Measurements from ENCODE around the gene MYBBP1A.

Gene MYBBP1A

DNA sequence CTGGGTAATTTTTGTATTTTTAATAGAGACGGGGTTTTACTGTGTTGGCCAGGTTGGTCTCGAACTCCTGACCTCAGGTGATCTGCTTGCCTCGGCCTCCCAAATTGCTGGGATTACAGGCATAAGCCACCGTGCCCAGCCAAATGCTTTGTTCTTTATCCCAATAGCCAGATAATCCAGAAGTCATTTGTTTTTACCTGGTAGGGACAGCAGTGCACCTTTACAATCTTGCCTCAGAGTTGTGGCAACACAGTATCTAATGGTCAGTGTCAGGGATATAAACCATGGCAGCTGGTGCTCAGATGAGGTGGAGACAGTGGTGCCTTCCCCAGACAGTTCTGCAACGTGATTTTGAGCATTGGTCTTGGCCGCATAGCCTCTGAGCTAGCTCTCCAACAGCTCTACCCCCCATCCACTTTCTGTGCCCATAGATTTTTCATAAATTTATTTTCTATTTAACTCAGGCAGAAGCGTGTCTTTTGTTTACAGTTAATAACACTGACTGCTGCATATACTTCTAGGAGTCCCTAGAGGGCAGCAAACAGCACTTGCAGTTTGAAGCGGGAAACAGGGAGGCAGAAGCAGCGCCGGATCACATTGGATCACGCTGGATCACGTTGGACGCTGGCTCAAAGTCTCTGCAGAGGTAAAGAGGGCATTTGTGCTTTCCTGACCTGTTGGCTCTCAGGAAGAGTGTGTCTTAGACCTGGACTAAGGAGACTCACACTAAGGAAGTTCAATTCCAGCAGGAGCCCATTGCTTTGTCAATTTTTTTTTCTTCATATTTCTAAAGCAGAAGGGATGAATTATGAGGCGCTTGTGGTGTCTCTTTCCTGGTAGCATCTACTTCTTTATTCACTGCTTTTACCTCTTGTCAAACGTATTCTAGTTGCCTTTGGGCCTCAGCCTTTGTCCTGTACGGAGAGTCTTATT, 10.3 kb upstream of the MYBBP1A start:
- peak; percentile 86 for DNase-seq

DNA sequence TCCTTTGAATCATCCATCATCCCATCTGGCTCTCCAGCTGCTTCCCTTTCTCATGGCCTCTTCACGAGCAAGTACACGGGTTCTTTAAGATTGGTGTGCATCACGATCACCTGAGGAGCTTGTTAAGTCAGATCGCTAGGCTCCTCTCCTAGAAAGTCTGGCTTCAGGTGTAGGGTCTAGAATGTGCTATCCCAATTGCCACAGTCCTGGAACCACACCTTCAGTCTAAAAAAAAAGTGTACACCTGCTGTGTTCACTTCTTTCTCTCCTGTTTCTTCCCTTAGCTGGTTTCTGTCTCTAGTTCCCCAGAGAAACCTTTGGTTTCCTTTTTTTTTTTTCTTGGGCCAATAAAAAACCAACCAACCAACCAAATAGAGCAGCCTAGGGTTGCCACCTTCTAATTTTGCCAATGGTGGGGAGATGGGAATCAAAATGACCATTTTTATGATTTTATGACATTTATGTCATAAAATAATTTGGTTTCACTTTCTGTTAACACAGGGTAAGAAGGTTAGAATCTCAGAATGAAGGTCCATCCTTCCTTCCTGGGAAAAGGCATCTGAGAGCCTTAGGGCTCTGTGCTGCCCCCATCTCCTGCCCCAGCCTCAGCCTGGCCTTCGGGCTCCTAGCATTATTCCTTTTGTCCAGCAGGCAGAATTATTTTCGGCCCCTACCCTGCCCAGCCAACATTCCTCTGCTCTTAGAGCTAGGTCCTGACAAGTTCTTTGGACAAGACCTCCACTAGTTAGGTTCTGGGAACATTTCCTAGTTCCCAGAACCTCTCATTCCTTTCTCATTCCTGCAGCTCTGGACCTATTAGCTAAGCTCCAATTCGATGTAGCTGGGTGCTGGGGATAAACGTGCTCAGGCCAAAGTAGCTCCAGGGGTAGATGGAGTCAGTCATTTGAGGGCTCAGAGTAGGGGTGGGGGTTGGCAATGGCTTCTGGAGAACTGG, 7.1 kb upstream of the MYBBP1A start:
- DNase-seq: no peak

DNA sequence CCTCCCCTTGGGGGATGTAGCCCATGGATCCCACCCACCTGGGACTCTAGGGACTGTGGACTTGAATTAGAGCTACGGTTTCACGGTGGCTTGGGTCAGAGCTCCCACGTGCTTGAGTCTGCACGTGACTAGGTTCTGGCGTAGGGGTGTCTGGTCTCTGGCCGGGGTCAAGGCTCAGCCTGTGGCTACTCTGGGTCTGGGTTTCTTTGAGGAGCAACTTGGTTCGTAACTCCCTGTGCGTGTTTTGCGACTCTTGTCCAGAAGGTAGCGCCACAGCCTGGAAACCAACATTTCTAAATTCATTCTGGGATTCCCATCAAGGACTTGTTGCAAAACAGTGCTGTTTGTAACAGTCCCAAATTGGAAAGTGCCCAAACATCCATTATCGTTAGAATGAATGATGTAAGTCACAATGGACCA, 5.7 kb upstream of the MYBBP1A start:
- DNase-seq: no peak

DNA sequence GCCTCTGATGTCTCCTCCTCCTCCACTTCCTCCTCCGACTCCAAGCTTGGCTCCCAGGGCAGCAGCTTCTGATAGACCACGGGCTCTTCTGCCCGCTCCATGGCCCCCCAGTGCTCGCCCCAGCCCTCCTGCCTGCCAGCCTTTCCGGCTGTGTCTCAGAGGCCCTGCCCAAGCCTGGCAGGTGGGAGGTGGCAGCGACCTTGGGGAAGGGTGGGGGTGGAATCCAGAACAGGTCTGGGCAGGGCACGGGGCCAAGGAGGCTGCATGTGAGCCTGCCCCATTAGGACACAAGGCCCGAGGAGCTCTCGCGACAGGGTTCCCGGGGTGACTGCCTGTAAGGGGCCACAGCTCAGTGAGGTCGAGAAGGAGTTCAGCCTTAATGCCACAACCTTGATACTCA, 5.2 kb upstream of the MYBBP1A start, which contains the start of gene GGT6:
GGT6 (minus strand) TSS at position 157 of the 400 bp plus-strand sequence; CDS start at position 101, 56 bp downstream.
- no peak for DNase-seq

DNA sequence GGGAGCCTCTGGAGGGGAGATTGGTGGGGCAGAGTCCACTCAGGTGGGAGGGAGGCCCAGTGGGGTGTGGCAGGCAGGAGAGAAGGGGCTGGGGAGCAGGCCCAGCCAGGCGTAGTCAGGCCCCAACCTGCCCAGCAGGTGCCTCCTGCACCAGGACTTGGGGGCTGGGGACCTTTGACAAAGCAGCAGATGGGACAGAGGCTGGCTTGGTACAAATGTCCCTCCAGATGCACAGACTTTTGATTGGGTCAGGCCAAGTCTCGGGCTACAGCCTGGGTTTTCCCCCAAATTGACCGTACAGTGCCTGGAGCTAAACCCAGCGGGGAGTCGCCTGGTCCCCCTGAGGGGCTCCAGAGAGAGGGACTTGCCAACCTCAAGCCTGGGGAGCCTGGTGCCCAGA, 4.8 kb upstream of the MYBBP1A start:
- no peak for DNase-seq

DNA sequence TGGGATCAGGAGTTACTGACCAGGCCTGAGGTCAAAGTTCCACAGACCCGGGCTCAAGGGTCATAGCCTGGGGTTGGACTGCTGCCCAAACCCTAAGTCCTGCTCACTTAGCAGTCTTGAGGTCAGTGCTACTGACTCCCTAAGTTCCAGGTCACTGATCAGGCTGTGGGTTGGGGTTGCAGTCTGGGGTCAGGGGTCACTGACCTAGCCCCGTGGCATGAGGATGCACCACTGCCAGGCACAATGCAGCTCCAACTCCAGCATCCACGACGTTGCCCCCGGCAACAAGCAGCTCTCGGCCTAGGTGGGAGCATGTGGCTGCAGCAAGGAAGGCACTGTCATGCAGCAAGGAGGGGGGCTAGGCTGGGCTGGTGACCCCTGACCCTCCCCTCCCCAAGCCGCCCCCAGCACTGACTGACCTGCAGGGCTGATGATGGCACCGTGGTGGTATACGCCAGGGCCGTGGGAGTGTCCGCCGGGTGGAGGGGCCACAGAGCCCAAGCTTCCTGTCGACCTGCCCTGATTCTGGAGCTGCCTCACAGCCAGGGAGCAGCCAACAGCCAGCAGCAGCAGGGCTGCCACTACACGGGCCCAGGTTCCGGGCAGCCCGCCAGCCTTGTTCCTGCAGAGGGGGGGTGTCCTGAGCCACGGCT, 4.1 kb upstream of the MYBBP1A start:
- DNase-seq: no peak

DNA sequence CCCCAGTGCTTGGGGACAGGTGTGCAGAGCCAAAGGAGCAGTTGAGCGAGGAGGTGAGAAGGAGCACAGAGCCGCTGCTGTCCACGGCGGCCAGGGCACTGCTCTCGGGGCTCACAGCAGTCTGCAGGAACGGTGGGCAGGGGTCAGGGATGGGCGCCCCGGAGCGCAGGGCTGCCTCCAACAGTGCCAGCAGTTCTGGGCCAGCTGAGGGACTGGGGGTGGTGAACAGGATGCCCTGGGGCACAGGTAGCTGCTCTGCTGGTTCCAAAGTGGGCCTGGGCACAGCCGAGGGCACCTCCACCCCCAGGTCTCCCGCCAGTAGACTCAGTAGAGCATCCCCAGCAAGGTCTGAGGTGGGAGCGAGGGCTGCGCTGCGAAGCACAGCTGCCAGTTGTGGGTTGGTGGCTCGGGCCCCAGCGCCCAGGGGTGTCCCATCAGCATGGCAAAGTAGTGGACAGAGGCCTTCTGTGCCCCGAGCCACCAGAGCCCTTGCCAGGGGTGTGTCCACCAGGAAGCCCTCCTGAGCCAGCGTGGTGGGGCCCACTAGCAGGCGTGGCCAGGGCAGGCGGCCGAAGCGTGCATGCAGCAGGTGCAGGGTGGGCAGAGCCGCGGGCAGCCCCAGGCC, 3.3 kb upstream of the MYBBP1A start:
- no peak for DNase-seq

DNA sequence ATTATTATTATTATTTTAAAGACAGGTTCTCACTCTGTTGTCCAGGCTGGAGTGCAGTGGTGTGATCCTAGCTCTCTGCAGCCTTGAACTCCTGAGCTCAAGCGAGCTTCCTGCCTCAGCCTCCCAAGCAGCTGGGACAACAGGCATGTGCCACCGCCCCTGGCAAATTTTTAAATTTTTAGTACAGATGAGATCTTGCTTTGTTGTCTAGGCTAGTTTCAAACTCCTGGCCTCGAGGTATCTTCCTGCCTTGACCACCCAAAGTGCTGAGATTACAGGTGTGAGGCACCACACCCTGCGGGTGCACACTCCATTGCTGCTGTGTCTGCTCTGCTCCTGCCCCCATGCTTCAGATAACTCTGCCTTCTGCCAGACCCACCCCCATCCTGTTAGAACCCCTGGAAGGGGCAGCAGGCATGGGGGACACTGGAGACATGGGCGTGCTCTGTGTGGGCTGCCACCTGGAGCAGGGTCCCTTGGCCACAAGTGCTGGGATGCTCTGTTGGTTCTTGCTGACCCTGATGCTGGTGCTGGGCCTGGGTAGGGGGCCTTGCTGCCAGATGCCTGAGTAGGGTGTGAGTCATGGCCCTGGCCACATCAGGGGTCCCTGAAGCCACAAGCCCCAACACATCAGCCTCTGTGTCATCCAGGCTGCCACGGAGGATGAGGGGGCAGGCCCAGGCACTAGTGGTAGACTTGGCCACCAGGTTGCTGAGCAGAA, 2.6 kb upstream of the MYBBP1A start:
- DNase-seq: no peak

DNA sequence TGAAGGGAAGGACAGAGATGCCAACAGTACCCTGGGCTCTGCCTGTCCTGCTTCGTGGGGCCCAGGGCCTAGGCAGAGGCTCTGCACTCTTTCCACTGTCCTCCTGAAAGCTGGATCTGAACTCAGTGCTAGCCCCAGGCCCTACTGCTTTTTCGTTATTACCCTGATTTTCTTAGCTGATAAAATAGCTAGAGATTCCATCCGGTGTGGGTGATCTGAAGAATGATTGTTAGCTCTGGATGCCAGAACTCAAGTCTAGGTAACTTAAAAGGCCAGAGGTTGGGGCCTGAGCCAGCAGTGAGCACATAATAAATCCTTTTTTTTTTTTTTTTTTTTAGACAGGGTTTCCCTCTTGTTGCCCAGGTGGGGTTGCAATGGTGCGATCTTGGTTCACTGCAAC, 1.8 kb upstream of the MYBBP1A start:
- DNase-seq: no peak

DNA sequence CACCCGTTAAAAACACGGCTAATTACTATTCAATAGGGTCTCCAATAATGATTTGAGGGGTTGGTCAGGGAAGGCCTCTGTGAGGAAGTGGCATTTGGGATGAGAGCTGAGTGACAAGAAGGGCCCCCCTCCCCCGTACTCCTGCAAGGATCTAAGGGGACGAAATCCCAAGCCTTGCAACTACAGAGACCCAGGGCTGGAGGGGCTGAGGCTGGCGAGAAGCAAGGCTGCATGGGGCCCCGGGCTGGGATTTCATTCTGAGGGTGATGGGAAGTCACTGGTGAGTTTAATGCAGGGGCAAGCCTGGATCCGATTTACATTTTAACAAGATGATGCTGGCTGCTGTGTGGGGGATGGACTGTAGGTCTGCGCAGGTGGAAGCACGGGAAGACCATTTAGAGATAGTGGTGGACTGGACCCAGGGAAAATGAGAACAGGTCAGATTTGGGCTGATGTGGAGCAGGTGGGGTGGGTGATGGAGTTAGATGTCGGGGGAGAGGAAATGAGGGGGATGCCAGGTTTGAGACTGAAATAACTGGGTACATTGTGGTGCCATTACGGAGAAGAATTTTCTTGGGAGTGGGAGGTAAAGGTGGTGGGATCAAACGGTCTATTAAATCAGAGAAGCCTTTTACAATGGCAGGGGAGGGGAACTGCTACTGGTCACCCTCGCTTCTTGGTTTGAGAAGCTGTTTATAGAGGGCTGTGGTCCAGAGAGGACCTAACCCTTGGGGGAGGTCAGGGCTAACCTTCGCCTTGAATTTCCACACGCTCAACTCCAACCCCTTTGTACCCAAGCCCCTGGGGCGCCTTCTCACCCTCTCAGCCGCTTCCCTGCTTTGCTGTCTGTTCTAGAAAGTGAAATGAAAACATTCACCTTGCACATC, 932 bp upstream of the MYBBP1A start:
- no peak for DNase-seq

DNA sequence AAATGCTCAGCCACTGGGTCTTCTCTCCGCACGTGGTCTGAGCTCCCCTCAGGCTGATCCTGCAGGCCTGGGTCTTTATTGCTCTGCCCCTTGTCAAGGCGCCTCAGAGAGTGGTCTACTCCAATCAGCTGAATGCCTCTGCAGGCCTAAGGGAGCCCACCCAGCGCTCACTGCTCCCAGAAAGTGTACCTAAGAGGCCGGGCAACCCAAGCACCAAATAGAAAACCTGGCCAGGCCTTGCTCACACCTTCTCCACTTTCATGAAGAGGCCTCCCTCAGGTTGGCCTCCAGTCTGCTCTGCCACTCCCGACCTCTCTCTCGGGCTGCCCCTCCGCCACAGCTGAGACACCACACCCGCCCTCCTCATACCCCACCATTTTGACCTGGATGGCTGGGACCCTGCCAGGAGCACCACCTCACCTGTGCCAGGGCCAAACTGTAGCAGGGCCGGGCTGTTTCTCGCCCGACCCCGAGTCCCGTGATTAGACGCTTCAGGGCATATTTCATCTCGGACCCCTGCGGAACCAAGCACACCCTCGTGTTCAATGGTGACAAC, 665 bp downstream of the MYBBP1A start:
- DNase-seq: no peak

DNA sequence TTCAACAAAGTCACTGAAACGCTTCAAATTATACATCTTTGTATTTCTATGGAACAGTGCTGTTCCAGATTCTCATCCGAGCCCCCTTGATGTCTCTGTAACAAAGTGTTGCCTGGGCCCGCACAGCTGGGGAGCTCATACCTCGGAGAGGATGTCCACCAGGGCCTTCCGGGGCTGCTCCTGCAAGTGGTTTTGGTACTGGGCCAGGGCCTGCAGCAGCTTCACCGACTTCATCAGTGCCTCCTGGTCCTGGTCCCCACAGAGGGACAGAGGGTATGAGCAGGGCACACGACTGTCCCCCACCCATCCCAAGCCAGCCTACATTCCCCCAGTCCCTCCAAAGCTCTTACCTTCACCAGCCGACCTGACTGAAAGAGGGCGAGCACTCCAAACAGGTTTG, 1.5 kb downstream of the MYBBP1A start:
- no peak for DNase-seq

DNA sequence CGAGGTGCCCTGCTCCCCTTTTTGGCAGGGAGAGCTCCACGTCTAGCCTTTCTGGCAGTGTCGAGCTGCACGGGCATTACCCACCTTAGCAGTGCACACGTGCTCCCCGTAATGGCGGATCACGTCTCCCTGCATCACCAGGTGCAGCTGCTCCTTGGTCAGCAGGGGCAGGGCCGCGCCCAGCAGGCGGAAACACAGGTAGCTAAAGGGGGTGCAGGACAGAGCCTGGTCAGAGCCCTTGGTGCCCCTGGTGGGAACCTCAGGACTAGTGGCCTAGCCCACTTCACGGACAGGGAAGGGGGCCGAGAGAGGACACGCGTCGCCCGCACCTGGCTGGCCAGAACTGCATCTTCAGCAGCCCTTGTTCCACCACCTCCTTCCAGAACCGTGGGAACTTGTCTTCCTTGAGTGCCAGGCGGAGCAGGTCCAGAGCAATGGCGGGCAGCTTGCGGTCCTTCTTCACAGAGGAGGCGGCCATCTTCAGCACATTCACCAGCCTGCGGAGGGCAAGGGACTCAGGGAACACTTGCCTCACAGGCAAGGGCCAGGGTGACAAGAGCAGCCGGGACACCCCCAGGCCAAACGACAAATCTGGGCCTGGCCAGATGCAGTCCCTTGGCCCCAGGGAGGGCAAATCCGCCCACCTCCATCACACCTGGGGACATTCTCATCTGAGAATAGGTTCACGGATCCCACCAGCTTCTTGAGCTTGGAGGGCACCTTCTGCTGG, 3.2 kb downstream of the MYBBP1A start:
- no peak for DNase-seq

DNA sequence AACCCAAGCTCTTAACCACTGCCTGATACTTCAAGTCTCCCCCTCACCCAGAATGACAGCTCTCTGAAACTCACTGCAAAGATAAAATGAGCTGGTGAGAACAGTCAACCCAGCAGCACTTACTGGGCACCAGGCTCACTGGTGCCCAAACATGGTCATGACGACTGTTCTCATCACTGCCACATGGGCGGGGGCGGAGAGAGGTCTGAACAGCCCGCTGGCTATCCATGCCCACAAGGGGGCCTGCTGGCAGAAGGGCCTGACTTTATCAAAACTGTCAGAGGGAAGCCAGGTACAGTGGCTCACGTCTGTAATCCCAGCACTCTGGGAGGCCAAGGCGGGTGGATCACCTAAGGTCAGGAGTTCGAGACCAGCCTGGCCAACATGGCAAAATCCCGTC, 4.0 kb downstream of the MYBBP1A start:
- peak; percentile 52 for DNase-seq

DNA sequence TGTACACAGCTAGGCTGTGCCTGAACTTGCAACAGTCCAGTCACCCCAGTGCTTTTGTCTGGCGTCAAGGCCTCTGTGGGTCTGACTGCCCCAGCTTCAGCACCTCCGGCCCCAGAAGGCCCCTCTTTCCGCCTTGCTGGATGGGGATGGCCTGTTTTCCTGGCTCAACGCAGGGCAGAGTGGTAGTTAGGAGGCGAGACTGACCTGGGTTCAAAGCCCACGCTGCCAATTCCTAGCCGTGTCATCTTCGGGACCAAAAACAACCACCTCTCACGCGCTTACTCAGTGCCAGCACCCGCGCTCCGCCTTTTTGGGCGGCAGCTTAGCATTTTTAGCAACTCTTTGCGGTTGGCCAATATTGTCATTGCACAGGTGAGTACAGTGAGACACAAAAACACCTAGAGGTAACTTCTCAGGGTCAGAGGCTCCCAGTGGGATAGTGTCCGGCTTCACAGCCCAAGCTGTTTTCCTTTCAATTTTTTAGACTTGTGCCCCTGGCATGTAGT, 4.6 kb downstream of the MYBBP1A start:
- no peak for DNase-seq

DNA sequence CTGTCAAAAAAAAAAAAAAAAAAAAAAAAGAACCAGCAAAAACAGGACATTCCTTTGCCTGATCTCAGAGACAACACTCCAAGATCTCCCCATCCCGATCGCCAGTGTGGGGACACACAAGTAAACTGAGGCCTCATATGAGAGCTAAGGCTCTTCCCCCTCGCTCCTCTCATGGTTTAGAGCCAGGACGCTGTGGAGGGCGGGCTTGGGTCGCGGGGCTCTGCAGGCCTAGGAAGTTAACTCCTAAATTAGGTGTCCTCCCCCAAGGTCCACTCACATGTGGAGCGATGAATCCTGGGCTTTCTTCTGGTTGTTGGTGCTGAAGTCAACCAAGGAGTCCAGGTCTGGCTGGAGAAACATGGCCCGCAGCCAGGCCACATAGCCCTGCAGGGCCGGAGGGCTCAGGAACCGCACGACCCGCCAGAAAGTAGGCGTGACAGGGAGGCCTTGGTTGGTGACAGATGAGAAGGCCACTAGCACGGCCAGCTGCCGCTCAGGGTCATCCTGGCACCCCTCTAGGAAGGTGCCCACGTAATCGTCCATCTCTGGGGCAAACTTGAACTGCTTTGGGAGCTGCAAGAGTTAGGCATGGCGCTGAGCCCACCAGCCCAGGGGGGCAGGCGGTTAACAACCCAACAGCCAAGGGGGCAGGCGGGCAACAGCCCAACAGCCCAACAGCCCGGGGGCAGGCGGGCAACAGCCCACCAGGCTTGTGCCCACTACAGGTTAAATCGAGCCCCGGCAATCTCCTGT, 5.2 kb downstream of the MYBBP1A start:
- DNase-seq: no peak

DNA sequence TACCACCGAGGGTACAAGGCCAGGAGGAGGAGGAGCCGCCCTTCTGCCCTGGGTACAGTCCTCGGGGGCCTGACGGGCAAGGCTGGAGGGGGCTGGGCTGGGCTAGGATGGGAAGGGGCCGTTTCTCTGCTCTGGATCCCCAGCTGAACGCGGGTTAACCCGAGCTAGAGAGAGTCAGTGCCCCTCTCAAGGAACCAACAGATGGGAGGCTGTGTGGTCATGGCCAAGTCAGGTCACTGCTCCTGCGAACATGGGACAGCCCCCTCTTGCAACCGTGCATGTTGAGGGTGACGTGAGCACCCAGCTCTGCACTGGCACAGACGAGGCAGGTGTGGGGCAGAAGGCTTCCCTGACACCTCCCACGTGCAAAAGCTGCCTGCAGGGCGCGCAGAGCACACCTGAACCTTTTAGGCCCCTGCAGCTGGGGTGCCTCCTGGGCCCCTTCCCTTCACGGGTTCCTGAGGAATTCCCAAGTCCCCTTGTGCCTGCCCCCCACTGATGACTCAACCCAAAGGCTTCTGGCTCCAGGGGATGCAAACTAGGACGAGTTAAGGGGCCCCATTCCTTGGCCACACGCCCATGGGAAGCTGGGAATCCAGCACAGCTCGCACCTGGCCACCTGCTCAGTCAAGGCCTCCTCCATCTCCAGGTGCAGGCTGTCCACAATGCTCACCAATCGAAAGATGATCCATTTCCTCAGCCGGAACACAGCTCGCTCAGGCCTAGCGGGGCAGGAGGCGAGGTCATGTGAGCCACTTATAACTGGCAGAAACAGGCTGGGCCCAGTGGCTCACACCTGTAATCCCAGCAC, 6.3 kb downstream of the MYBBP1A start:
- DNase-seq: no peak

DNA sequence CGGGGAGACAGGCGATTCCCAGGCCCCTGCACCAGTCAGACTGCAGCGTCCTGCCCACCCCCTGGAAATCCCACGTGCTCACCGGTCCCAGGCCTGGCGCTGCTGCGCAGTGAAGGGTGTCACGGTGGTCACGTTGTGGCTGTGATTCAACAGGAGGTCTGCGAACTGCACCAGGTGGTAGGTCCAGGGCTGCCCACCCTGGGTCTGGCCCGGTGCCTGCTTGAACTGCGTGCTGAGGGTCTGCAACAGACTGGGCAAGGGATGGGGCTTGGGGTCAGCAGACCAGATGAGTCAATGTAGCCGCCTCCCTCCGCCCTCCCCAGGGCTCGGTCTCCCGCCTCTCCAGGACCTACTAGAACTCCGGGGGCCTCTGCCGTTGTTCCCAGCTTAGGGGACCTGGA, 7.1 kb downstream of the MYBBP1A start:
- DNase-seq: no peak
